GM18498 (cell line): ENCODE results near the gene MRPL21.
"Not testable (repeated sequence)": the region's sequence is repeated elsewhere in the genome, so short reads cannot be mapped to it uniquely, and the experiment has no call there.

Source experiments
- ATAC-seq: cut with Tn5 transposase; IDR thresholded peaks from one replicate; pipeline ENCODE4 v1.9.1; 2021; ENCODE audit warnings: mild to moderate bottlenecking, moderate library complexity; ENCODE audit not compliant: unreplicated experiment

Gene MRPL21

DNA sequence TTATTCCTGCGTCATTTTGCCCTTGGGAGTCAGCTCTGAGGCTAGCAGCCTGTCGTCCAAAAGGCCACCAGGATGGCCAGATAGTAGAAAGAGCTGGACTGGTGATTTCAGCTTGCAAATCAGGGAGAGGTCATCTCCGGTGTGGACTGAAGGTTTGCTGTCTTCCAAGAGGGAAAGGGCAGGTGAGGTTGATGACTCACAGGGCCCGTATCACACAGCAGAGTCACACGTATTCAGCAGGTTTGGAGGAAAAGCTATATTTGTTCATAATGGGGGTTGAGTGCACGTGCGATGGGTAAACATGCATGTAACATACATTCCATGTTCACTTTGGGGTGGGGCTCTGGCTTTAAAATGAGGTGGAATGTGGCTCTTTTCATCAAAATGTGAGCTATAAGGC is 25.6 kb downstream of the MRPL21 start:
- ATAC-seq: no peak

DNA sequence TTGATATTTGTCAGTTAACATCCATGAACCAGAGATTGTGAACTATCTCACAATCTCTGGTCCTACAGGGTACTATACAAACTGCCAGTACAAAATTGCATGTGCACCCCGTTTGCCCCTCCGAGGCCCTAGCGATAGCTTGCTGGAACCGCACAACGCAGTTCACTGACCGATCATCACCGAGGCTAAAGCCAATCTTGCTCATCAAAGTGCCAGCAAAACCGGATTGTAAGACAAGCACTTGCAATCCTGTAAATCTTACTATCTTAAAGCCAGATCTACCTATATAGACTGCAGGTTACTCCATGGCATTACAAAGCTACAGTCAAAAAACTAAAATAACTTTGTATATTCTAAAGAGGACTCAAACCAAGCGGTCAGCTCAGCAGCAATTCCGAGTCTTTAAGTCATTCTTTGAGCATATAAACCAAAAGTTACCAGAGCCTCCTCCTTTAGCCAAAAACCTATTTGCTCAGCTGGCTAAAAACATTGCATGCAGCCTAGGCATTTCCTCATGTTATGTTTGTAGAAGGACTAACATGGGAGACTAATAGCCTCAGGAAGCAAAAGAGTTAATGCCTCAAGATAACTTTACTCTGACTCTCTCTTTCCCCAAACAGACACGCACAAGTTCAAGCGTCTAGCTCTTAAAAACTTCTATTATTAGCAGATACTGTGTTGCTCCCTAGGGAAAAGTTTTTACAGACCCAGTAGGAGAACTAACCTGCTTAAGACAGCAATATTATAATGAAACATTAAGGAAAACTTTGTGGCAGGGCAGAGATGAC is 31.2 kb downstream of the MRPL21 start:
- ATAC-seq: no peak

DNA sequence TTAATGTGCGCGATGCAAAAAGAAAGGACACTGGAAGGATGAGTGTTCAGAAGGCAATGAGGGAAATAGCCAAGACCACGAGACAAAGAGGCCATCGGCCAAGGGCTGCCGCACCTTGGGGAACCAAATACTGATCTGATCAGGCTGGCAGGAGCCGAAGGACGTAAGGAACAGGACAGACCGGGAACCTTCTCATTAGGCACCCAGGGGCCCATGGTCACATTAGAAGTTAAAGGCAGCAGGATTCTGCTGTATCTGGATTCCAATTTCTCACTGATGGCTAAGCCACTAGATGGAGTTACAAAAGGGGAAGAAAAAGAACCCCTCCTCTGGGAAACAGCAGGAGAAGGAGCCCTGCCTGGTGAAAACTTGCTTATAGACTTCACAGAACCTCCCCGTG is 33.2 kb downstream of the MRPL21 start:
- no peak for ATAC-seq

GRCh38 chr11:68868221-68868835 is 35.3 kb downstream of the MRPL21 start:
- ATAC-seq: no peak

DNA sequence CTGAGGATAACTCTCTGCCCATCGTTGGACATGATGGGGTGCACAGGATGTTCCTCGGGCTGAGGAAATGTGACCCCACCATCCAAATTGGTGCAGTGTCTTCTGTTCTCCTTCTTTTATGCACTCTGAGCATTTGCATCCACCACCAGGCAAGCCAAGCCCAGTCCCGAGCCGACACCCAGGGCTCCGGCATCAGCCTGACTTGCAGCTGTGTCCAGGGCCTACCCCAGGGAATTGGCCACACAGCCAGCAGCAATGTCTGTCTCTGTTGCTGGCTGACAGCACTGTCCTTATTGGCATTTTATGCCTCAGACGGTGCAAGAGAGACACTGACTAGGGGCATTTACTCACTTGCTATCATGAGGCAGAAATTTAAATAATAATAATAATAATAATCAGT is 36.6 kb downstream of the MRPL21 start:
- ATAC-seq: no peak

- no peak for ATAC-seq
Measured at GRCh38 chr11:68865241-68865640, 38.4 kb downstream of the MRPL21 start.

DNA sequence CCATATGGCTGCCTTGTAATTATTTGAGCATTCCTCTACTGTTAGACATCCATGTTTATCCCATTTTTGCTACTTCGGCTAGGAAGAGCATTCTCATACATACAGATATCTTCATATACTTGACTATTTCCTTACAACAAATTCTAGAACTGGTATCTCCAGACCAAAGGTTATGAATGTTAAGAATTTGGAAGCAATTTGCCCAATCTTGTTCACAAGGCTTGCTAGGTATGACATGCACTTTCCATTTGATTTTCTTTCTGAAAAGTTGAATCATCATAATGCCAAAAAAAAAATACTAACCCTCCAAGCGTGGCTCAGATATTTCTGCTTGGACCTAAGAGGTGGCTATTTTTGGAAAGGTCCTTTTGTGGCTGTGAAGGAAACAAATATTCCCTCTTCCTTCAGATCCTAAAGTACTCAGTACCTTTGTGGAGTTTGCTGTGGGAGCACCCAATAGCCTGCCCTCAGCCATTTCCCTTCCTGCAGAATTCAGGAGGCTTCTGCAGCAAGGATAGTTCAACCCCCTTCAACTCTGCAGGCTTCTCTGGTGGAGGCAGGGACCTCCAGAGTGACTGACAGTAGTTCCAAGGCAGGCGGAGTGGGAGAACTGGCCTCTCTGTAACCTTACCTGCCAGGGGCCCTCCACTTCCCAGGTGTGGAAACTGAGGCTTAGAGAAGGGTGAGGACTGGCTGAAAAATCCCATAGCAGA is 39.9 kb downstream of the MRPL21 start:
- ATAC-seq: no peak

- no peak for ATAC-seq
Measured at GRCh38 chr11:68862421-68862820, 41.2 kb downstream of the MRPL21 start.

DNA sequence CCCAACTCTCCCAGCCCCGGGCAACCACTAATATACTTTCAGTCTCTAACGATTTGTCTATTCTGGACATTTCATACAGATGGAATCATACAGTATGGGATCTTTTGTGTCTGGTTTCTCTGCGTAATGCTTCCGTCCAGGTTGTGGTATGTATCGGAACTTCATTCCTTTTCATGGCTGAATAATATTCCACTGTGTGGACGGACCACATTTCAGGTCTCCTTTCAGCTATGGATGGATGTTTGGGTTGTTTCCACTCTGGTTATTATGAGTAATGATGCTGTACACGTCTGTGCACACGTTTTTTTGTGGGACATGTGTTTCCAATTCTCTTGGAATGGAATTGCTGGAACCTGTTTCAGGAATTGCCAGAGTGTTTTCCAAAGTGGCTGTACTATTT is 44.5 kb downstream of the MRPL21 start:
- ATAC-seq: no peak

DNA sequence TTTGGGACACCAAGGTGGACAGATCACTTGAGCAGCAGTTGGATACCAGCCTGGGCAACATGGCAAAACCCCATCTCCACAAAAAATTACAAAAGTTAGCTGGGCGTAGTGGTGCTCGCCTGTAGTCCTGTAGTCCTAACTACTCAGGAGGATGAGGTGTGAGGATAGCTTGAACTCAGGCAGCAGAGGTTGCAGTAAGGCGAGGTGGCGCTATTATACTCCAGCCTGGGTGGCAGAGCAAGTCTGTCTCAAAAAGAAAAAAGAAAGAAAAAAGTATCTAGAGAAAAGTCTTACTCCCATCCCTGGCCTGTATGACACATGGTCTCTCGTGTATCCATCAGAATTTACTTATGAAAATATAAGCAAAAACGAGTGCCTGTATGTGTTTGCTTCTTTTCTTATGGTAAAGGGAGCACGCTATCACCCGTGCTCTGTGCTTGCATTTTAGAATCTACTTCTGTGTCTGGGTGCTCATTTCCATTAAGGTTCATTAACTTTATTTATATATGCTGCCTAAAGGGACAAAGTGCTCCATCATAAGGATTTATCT is 46.5 kb downstream of the MRPL21 start:
- no peak for ATAC-seq

DNA sequence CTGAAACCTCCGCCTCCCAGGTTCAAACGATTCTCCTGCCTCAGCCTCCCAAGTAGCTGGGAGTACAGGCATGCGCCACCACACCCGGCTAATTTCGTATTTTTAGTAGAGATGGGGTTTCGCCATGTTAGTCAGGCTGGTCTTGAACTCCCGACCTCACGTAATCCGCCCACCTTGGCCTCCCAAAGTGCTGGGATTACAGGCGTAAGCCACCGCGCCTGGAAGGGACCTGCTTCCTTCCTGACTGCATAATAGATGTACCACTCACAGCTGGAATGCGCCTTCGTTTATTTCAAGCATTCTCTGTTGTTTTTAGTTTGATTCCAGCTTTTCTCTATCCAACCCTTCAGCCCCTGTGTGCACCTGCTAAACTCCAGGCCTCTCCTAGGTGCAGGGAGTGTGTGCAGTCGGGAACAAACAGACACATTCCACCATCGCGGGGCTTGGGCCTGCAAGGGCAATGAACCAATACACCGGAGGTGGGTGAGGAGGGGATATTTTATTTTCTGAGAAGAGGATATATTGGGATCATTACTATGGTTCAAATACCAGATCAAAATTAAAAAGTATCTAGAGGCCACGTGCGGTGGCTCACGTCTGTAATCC is 47.1 kb downstream of the MRPL21 start:
- ATAC-seq: not testable (repeated sequence)

DNA sequence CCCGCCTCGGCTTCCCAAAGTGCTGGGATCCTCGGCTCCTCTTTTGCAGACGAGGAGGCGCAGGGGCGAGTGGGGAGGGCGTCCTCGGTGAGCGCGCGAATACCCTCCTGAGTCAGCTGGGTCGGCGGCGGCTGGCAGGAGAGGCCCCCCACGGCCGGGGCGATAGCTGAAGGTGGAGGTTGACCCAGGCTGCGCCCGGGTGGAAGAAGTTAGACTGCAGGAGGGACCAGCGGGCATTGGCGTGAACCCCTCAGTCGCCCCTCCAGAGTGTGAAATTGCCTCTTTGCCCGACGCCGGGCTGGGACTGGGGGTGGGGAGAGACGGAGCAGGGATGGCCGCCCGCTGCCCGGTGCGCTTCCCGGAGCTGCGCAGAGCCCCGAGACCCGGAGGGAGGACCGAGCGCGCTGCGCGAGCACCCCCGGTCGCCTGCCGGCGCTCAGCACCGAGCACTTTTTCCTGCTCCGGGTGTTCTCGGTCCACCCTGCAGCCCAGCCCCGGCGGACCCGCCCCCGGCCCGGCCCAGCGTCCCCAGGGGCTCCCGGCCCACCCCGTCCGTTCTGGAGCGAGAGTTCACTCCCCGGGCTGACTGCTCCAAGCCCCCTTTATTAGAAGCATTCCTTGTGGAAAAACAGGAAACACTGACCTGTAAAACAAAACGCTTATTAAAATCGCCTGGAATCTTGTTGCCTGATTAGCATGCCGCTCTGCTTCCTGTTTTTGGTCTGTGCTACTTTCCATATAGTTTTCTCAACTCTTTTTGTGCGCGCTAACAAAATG is 48.2 kb downstream of the MRPL21 start:
- ATAC-seq: no peak

DNA sequence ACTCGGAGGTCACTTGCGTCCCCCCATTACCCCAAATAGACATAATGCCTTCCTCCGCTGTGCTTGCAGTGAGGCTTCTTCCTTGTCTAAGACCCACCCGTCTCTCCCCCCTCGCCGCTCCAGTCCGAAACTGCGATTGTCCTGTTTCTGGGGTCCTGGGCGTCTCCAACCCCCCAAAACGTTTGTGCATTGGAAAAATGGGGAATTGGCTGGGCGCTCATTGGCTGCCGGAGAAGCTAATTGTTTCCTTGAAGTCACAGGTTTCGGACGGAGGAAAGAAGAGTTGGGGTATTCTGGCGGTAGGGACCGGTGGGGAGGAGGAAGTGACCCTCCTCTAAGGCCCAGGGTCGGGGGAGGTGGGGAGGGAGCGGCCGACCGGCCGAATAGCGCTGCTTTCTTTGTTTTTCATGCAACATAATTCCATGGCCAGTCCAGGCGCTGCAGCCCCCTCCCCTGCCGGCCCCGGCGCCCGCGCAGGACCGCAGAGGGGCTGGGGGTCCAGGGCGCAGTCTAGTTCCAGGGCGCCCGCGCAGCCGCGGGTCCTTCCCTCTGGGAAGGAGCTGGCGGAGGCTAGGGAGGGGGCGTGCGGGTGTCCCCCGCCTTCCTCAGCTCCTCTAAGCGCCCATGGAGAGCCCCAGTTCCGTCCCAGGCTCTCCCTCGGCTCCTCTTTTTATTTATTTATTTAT is 49.2 kb downstream of the MRPL21 start:
- no peak for ATAC-seq

- ATAC-seq: no peak
Measured at GRCh38 chr11:68852628-68853027, 51.0 kb downstream of the MRPL21 start.

DNA sequence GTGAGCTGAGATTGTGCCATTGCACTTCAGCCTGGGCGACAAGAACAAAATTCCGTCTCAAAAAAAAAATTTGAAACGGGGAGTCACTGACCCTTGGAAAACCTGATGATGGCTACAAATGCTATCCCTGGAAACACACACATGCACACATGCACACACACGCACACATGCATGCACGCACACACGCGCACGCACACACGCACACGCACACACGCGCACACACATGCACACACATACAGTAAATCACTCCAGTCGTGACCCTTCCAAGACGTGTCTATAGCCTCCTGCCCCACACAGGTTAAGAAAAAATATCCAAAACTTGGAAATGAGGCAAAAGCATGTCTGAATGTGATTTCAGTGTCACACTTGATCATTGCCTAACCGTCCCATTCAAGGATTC is 55.2 kb downstream of the MRPL21 start:
- ATAC-seq: no peak

- ATAC-seq: no peak
Measured at GRCh38 chr11:68847395-68847794, 56.2 kb downstream of the MRPL21 start.

GRCh38 chr11:68845351-68846002 is 58.2 kb downstream of the MRPL21 start:
- ATAC-seq: no peak

GRCh38 chr11:68844801-68845200 is 58.8 kb downstream of the MRPL21 start:
- no peak for ATAC-seq

DNA sequence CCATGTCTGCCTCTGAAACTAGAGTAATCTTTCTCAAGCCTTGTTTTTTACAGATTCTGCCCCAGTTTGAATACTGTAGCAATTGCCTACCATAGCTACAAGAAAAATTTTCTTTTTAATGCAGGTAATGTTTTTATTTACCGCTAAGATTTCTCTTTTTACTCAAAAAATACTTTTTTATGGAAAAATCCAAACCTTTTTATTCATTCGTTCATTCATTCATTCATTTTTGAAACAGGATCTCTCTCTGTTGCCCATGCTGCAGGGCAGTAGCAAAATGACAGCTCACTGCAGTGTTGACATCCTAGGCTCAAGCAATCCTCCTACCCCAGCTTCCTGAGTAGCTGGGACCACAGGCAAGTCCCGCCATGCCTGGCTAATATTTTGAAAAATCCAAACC is 59.3 kb downstream of the MRPL21 start:
- ATAC-seq: no peak
